Psoas muscle (tissue), 8 donors: ENCODE results near the gene PDZK1IP1. TPM values are rescaled to one million over a fixed set of nuclear protein-coding genes. Genes with fewer than 3 reads are reported as not detected.

ENCODE experiments used
- ATAC-seq, 4 donors: fragments of 200-7000 bp; cut with Tn5 transposase; one replicate each; pipeline ENCODE4 v1.9.1; 2020; ENCODE audit warnings: moderate library complexity in 3 of 4, mild to moderate bottlenecking in 2 of 4
- DNase-seq, 2 donors: peaks; one replicate each; pipeline ENCODE4 v3.0.0-alpha.2; 2020
- H3K27ac ChIP-seq: fragments of 200-600 bp; one replicate; pipeline ENCODE4 v1.8.0; 2022
- H3K27me3 ChIP-seq, 3 donors: fragments of 200-600 bp in 1 of 3; one replicate each; pipeline versions ENCODE4 v1.6.1 to v1.8.0; 2013 to 2022; ENCODE audit warnings: low read length in 2 of 3, mild to moderate bottlenecking in 2 of 3, moderate library complexity in 1 of 3; ENCODE audit not compliant: insufficient read depth in 3 of 3
- H3K36me3 ChIP-seq, 2 donors: fragments of 200-600 bp in 1 of 2; one replicate each; pipeline versions ENCODE4 v1.6.1 to v1.8.0; 2013 to 2022; ENCODE audit warnings: low read depth in 1 of 2, mild to moderate bottlenecking in 1 of 2, moderate library complexity in 1 of 2; ENCODE audit not compliant: insufficient read depth in 1 of 2
- H3K4me1 ChIP-seq: fragments of 200-600 bp; one replicate; pipeline ENCODE4 v1.8.0; 2022
- H3K4me3 ChIP-seq: fragments of 200-600 bp; one replicate; pipeline ENCODE4 v1.8.0; 2022; ENCODE audit warnings: mild to moderate bottlenecking
- H3K9me3 ChIP-seq: fragments of 200-600 bp; one replicate; pipeline ENCODE4 v1.8.0; 2022
- CTCF ChIP-seq: fragments of 200-600 bp; IDR thresholded peaks from one replicate; pipeline ENCODE4 v1.8.0; 2022; ENCODE audit warnings: antibody characterized with exemption
- WGBS, 3 donors: extraction: QIAGEN DNeasy Blood & Tissue Kit; methylation state at CpG; one replicate each; pipeline versions ENCODE4 v1.1.6 to v1.1.7; 2013; 5-methylcytosine and 5-hydroxymethylcytosine counted together
- intact Hi-C, 2 donors: fragments of 100-400 bp; cut with DNase I; formaldehyde crosslinking; loops; one replicate each; pipeline versions ENCODE4 v1.11.0 to v1.14.2; 2022
- polyA plus RNA-seq, 3 donors: library from polyadenylated mRNA; stranded (reverse); fragments of 200-250 nt; gene quantifications; one replicate each; pipeline ENCODE4 v1.2.3, GENCODE V29; 2013
- total RNA-seq, 4 donors: library from RNA; stranded (reverse); fragmentation: NEBNext Ultra II Directional in 2 of 4; extraction: Animal tissue kit (Norgen Biotek cat#: 25700) in 2 of 4; gene quantifications; one replicate each; pipeline versions ENCODE4 v1.2.1 to v1.2.4, GENCODE V29; 2021 to 2023
- donor health status: healthy with polysubstance abuse.
- donor health status: DM: no; HTN: no; CAD: no; lungs with moderate emphysema.
- donor health status: Bipolar disorder and iron deficiency.
- donor health status: healthy.
- donor health status: DM: yes; HTN: yes; CAD: no.
- donor health status: DM: no; HTN: no; CAD: no.
- donor health status: DM: no; HTN: no; CAD: no.
- donor health status: DM: yes; HTN: yes; CAD: no.

The PDZK1IP1 gene
- total and polyA plus RNA-seq, 7 donors = 0.11 to 1.4 (median 0.39) TPM; not detected in 1

DNA sequence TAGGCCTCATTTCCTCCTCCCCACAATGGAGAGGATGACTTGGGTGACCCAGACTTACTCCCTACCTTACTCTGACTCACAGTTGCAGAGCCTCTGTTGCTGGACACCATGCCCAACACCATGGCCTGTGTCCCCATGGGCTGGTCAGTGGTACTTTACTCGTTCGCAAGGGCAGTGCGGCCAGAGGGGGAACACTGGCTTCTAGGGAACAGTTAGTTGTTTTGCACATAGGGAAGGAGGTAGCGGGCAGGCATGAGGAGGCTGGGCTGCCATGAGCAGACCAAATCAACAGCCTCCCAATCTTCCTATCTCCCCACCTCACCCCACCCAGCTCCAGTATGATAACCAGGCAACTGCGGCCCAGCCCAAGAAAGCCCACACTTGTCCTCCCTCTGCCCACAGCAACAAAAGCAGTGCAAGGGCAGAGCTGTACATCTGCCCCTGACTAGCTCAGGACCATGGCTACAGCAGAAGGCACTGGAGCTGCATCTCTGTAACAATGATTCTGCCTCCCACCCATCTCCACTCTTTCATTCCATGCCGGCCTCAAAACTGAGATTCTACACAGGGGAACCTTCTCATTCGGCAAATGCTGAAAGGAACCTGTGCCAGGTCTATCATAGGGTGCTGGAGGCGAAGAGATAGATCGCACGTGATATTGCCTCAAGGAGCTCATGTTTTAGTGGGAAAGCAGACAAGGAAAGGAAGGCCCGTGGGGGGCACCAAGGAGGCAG is 23.6 kb upstream of the PDZK1IP1 start:
- TF ChIP-seq CTCF = no peak
- 65 to 86% (median 81%) methylated on average over 11 of the region's 11 CpGs for WGBS, 3 donors
- no peak overlapping the region for H3K27ac ChIP-seq

GRCh38 chr1:47212636-47213229 is 22.9 kb upstream of the PDZK1IP1 start:
- ATAC-seq (no peak), DNase-seq (no peak)
- Histone ChIP-seq H3K36me3 (no peaks in the 10 kb centered on the region), H3K4me3 (no peak overlapping the region), H3K4me1 (no peaks in the 10 kb centered on the region), H3K27me3 (peaks cover 0 to 9% (median 2%) of the 10 kb centered on the region in 3 donors), H3K9me3 (no peaks in the 10 kb centered on the region), H3K27ac (peak overlapping the region; percentile 65)
- 75 to 77% (median 77%) methylated on average over 4 of the region's 4 CpGs for WGBS, 3 donors
- intact Hi-C loops = no loop called here
- no peak for TF ChIP-seq CTCF

More for the DNA sequence above, 23.6 kb upstream of the PDZK1IP1 start:
- H3K36me3 ChIP-seq = no peaks in the 10 kb centered on the region
- peaks cover 0 to 6% (median 2%) of the 10 kb centered on the region in 3 donors for H3K27me3 ChIP-seq
- no peak for ATAC-seq
- H3K4me1 ChIP-seq = no peaks in the 10 kb centered on the region
- DNase-seq = no peak
- no peak overlapping the region for H3K4me3 ChIP-seq
- intact Hi-C loops = no loop called here
- no peaks in the 10 kb centered on the region for H3K9me3 ChIP-seq

GRCh38 chr1:47211796-47212269 is 22.0 kb upstream of the PDZK1IP1 start:
- intact Hi-C loops = no loop called here
- Histone ChIP-seq H3K9me3 (no peaks in the 10 kb centered on the region), H3K4me1 (no peaks in the 10 kb centered on the region), H3K27me3 (peaks cover 0 to 11% (median 2%) of the 10 kb centered on the region in 3 donors), H3K4me3 (no peak overlapping the region), H3K27ac (peak overlapping the region; percentile 65), H3K36me3 (no peaks in the 10 kb centered on the region)
- ATAC-seq (peak; percentile 28 to 46 (median 38)), DNase-seq (no peak)
- 43 to 54% (median 44%) methylated on average over 9 of the region's 9 CpGs for WGBS, 3 donors
- no peak for TF ChIP-seq CTCF

DNA sequence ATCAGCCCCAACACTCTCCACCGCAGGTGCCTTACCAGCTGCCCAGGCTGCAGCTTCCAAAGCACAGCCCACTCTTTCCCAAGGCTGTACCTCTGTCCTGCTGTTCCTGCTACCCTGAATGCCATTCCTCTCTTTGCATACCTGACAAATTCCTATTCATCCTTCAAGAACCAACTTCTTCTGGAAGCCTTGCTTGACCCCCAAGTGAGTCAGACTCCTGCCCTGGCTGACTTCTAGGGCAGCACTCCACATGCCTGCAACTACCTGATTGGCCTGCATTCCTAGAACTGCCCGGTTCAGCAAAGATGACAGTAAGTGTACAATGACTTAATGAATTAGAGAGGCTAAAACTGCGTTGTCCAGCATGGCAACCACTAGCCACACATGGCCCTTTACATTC is 20.8 kb upstream of the PDZK1IP1 start:
- peaks cover 0 to 11% (median 2%) of the 10 kb centered on the region in 3 donors for H3K27me3 ChIP-seq

More for the DNA sequence above, 20.8 kb upstream of the PDZK1IP1 start:
- no peak for TF ChIP-seq CTCF
- intact Hi-C loops = no loop called here
- H3K9me3 ChIP-seq = no peaks in the 10 kb centered on the region
- WGBS, 3 donors = 74 to 84% (median 78%) methylated on average over 3 of the region's 3 CpGs
- DNase-seq (no peak), ATAC-seq (no peak)
- H3K27ac ChIP-seq = no peak overlapping the region
- H3K36me3 ChIP-seq = no peaks in the 10 kb centered on the region
- H3K4me1 ChIP-seq = no peaks in the 10 kb centered on the region
- H3K4me3 ChIP-seq = no peak overlapping the region
